ENCODE measurements around the gene FGF4. TPM values are rescaled to one million over a fixed set of nuclear protein-coding genes. Genes with fewer than 3 reads are reported as not detected.

Gene FGF4
- total RNA-seq, 4 donors from 2014 or later, result not detected

GRCh38 chr11:69818231-69818602, 43.1 kb upstream of the FGF4 start:
- Histone ChIP-seq H3K4me1 (peaks cover 0 to 8% (median 4%) of the 10 kb centered on the region in 4 donors), H3K9me3 (no peaks in the 10 kb centered on the region), H3K4me3 (no peak overlapping the region), H3K36me3 (no peaks in the 10 kb centered on the region), H3K27me3 (peaks cover 89% of the 10 kb centered on the region), H3K27ac (no peak overlapping the region)
- in situ Hi-C loops (cut with MboI; ENCODE audit: low pct_ligation_motif_present in 1 of 4, low pct_unique_long_range_greater_than_20kb in 1 of 4, low sequenced_read_pairs in 3 of 4), result no loop called here
- intact Hi-C loops (cut with DNase I; ENCODE audit: low total_unique reads), result no loop called here
- WGBS, 2 donors (ENCODE audit: low coverage in 1 of 2), result 5% methylated on average over 31 of the region's 31 CpGs; no CpG with 5 or more reads in 1 of the 2 donors
- no peak for DNase-seq
- TF ChIP-seq POLR2A (IDR thresholded peaks at IDR 0.05), result no peak
- no peak for TF ChIP-seq POLR2AphosphoS5 (IDR thresholded peaks at IDR 0.05)
- TF ChIP-seq CTCF (IDR thresholded peaks at IDR 0.05), result no peak

GRCh38 chr11:69817265-69818230, 42.4 kb upstream of the FGF4 start:
- TF ChIP-seq POLR2AphosphoS5 (IDR thresholded peaks at IDR 0.05) (no peak), EP300 (IDR thresholded peaks at IDR 0.05; ENCODE audit: low read depth) (no peak), CTCF (IDR thresholded peaks at IDR 0.05) (no peak), POLR2A (IDR thresholded peaks at IDR 0.05) (no peak)

GRCh38 chr11:69816671-69817070, 41.5 kb upstream of the FGF4 start:
- peaks cover 0 to 8% (median 4%) of the 10 kb centered on the region in 4 donors for H3K4me1 ChIP-seq
- no peak for TF ChIP-seq POLR2AphosphoS5 (IDR thresholded peaks at IDR 0.05)
- H3K36me3 ChIP-seq, result no peaks in the 10 kb centered on the region
- WGBS, 2 donors (ENCODE audit: low coverage in 1 of 2), result 33% methylated on average over 12 of the region's 12 CpGs; no CpG with 5 or more reads in 1 of the 2 donors
- peaks cover 78% of the 10 kb centered on the region for H3K27me3 ChIP-seq
- intact Hi-C loops (cut with DNase I; ENCODE audit: low total_unique reads), result no loop called here
- no peaks in the 10 kb centered on the region for H3K9me3 ChIP-seq
- H3K4me3 ChIP-seq, result no peak overlapping the region
- H3K27ac ChIP-seq, result no peak overlapping the region
- no peak for DNase-seq
- in situ Hi-C loops (cut with MboI; ENCODE audit: low pct_ligation_motif_present in 1 of 4, low pct_unique_long_range_greater_than_20kb in 1 of 4, low sequenced_read_pairs in 3 of 4), result no loop called here

More at GRCh38 chr11:69817265-69818230, 42.4 kb upstream of the FGF4 start:
- in situ Hi-C loops (cut with MboI; ENCODE audit: low pct_ligation_motif_present in 1 of 4, low pct_unique_long_range_greater_than_20kb in 1 of 4, low sequenced_read_pairs in 3 of 4) (no loop called here), intact Hi-C loops (cut with DNase I; ENCODE audit: low total_unique reads) (no loop called here)
- 0 to 4% methylated on average over 8 to 19 of the region's 107 CpGs for WGBS, 2 donors (ENCODE audit: low coverage in 1 of 2)
- no peak for DNase-seq
- Histone ChIP-seq H3K9me3 (no peaks in the 10 kb centered on the region), H3K4me3 (no peak overlapping the region), H3K27me3 (peaks cover 85% of the 10 kb centered on the region), H3K4me1 (peaks cover 0 to 8% (median 4%) of the 10 kb centered on the region in 4 donors), H3K36me3 (no peaks in the 10 kb centered on the region), H3K27ac (no peak overlapping the region)

GRCh38 chr11:69815973-69816372, 40.8 kb upstream of the FGF4 start:
- no peak overlapping the region for H3K4me3 ChIP-seq
- no peaks in the 10 kb centered on the region for H3K9me3 ChIP-seq
- no peak for TF ChIP-seq POLR2AphosphoS5 (IDR thresholded peaks at IDR 0.05)
- TF ChIP-seq CTCF (IDR thresholded peaks at IDR 0.05), result no peak
- TF ChIP-seq POLR2A (IDR thresholded peaks at IDR 0.05), result no peak
- no peak for TF ChIP-seq EP300 (IDR thresholded peaks at IDR 0.05; ENCODE audit: low read depth)
- DNase-seq, result no peak
- peaks cover 0 to 8% (median 4%) of the 10 kb centered on the region in 4 donors for H3K4me1 ChIP-seq
- H3K27me3 ChIP-seq, result peaks cover 71% of the 10 kb centered on the region
- in situ Hi-C loops (cut with MboI; ENCODE audit: low pct_ligation_motif_present in 1 of 4, low pct_unique_long_range_greater_than_20kb in 1 of 4, low sequenced_read_pairs in 3 of 4) (no loop called here), intact Hi-C loops (cut with DNase I; ENCODE audit: low total_unique reads) (no loop called here)
- H3K36me3 ChIP-seq, result no peaks in the 10 kb centered on the region
- H3K27ac ChIP-seq, result no peak overlapping the region
- WGBS, 2 donors (ENCODE audit: low coverage in 1 of 2), result 89% methylated on average over 13 of the region's 13 CpGs; no CpG with 5 or more reads in 1 of the 2 donors

Measured in transverse colon (tissue), 4 donors.